ENCODE results near the gene CACNG5.
"Not testable (repeated sequence)": the region's sequence is repeated elsewhere in the genome, so short reads cannot be mapped to it uniquely, and the experiment has no call there.

CACNG5 gene

GRCh38 chr17:66850692-66851091, 15.8 kb downstream of the CACNG5 start:
- DNase-seq, result no peak

- DNase-seq, result no peak
Observed at GRCh38 chr17:66855204-66855603, 20.3 kb downstream of the CACNG5 start.

- DNase-seq, result no peak
Observed at GRCh38 chr17:66858226-66859083, 23.5 kb downstream of the CACNG5 start.

GRCh38 chr17:66859353-66859752, 24.4 kb downstream of the CACNG5 start:
- no peak for DNase-seq

GRCh38 chr17:66860204-66860603, 25.3 kb downstream of the CACNG5 start:
- no peak for DNase-seq

- no peak for DNase-seq
Observed at GRCh38 chr17:66863820-66864219, 28.9 kb downstream of the CACNG5 start.

- no peak for DNase-seq
Observed at GRCh38 chr17:66865151-66865550, 30.2 kb downstream of the CACNG5 start.

- no peak for DNase-seq
Observed at GRCh38 chr17:66873962-66874361, 39.0 kb downstream of the CACNG5 start.

GRCh38 chr17:66884931-66885330, 50.0 kb downstream of the CACNG5 start:
- no peak for DNase-seq

- peak; percentile 10 for DNase-seq
Observed at GRCh38 chr17:66885417-66885816, 50.5 kb downstream of the CACNG5 start.

- DNase-seq, result peak; percentile 7
Observed at GRCh38 chr17:66889480-66890230, 54.7 kb downstream of the CACNG5 start.

- DNase-seq, result no peak
Observed at GRCh38 chr17:66892246-66892645, 57.3 kb downstream of the CACNG5 start.

GRCh38 chr17:66893382-66893781, 58.5 kb downstream of the CACNG5 start:
- no peak for DNase-seq

GRCh38 chr17:66893863-66894262, 58.9 kb downstream of the CACNG5 start:
- no peak for DNase-seq

GRCh38 chr17:66897141-66897540, 62.2 kb downstream of the CACNG5 start:
- DNase-seq, result no peak

GRCh38 chr17:66898536-66898935, 63.6 kb downstream of the CACNG5 start:
- no peak for DNase-seq

GRCh38 chr17:66900126-66901010, 65.5 kb downstream of the CACNG5 start:
- DNase-seq, result no peak

GRCh38 chr17:66903296-66903695, 68.4 kb downstream of the CACNG5 start:
- DNase-seq, result not testable (repeated sequence)

- no peak for DNase-seq
Observed at GRCh38 chr17:66903781-66904180, 68.9 kb downstream of the CACNG5 start.

GRCh38 chr17:66904760-66905624, 70.1 kb downstream of the CACNG5 start:
- peak; percentile 53 for DNase-seq

GRCh38 chr17:66906321-66907278, 71.7 kb downstream of the CACNG5 start:
- DNase-seq, result peak; percentile 89
